ENCODE measurements around the gene EFNA1.

Gene EFNA1

DNA sequence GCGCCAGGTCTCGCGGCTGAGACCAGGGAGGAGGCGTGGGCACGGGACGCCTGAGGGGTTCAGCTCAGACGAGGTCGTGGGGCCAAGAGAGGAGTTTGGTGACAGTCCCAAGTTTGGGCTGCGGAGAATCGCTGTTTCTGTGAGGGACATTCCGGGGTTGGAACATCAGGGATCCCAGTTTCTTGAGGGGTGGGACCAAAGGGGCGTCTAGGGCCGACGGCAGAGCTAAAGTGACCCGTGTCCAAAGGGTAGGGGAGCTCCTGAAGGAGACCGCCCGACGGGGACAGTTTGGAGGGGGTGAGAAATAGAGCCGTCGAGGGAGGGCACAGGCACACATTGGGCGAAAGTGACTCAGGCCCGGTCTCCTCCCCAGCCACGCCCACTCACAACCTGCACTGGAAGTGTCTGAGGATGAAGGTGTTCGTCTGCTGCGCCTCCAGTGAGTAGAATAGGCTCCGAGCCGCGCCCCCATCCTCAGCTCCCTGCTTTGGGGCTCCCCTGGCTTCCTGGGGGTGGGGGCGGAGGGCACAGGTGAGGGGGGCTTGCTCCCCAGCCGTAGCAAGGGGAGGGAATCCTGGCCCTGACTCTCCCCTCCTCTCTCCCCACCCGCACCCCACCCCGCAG, 42.1 kb upstream of the EFNA1 start:
- no peak for TF ChIP-seq CTCF (IDR thresholded peaks at IDR 0.05; ENCODE audit: control insufficient read depth, insufficient read depth, low read depth, low read length, missing control alignments)
- no peak for DNase-seq (ENCODE audit: low read depth)
- H3K4me3 ChIP-seq (ENCODE audit: control insufficient read depth, low read depth, low read length): peak overlapping the region; percentile 90

DNA sequence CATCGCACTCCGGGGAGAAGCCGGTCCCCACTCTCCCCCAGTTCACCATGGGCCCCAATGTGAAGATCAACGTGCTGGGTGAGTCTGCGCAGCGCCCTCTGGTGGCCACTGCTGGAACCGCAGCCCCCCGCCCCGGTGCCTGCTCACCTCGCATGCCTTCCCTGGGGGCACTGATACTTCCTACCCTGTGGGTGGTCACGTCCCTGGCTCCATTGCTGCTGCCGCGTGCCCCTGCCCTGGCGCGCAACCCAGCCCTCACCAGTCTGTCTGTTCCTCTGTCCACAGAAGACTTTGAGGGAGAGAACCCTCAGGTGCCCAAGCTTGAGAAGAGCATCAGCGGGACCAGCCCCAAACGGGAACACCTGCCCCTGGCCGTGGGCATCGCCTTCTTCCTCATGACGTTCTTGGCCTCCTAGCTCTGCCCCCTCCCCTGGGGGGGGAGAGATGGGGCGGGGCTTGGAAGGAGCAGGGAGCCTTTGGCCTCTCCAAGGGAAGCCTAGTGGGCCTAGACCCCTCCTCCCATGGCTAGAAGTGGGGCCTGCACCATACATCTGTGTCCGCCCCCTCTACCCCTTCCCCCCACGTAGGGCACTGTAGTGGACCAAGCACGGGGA, 41.4 kb upstream of the EFNA1 start:
- H3K4me3 ChIP-seq (ENCODE audit: control insufficient read depth, low read depth, low read length): no peak overlapping the region
- TF ChIP-seq CTCF (IDR thresholded peaks at IDR 0.05; ENCODE audit: control insufficient read depth, insufficient read depth, low read depth, low read length, missing control alignments): peak; percentile 92
- no peak for DNase-seq (ENCODE audit: low read depth)

GRCh38 chr1:155086856-155087535, 40.7 kb upstream of the EFNA1 start:
- no peak overlapping the region for H3K4me3 ChIP-seq (ENCODE audit: control insufficient read depth, low read depth, low read length)
- peak; percentile 23 for TF ChIP-seq CTCF (IDR thresholded peaks at IDR 0.05; ENCODE audit: control insufficient read depth, insufficient read depth, low read depth, low read length, missing control alignments)
- no peak for DNase-seq (ENCODE audit: low read depth)

GRCh38 chr1:155091071-155092051, 36.3 kb upstream of the EFNA1 start:
- no peak overlapping the region for H3K4me3 ChIP-seq (ENCODE audit: control insufficient read depth, low read depth, low read length)
- TF ChIP-seq CTCF (IDR thresholded peaks at IDR 0.05; ENCODE audit: control insufficient read depth, insufficient read depth, low read depth, low read length, missing control alignments): peak; percentile 96
- DNase-seq (ENCODE audit: low read depth): no peak

DNA sequence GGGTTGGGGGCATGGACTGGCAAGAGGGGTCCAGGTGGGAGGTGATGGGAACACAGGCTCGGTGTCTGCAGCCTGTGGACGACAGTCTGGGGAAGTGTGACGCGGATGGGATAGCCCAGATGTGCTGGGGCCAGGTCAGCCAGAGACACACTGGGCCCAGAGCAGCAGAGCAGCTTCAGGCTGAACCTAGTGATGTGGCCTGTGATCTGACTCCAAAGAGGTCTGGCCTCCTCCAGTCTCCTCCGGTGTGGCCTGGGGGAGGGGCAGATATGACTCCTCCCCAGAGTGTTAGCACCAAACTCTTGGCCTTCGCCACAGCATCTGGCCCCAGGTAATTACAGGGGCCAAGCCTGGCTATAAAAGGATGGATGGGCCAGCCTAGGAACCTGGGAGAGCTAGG, 35.5 kb upstream of the EFNA1 start:
- no peak for TF ChIP-seq CTCF (IDR thresholded peaks at IDR 0.05; ENCODE audit: control insufficient read depth, insufficient read depth, low read depth, low read length, missing control alignments)
- H3K4me3 ChIP-seq (ENCODE audit: control insufficient read depth, low read depth, low read length): no peak overlapping the region
- no peak for DNase-seq (ENCODE audit: low read depth)

GRCh38 chr1:155092641-155093040, 35.0 kb upstream of the EFNA1 start:
- H3K4me3 ChIP-seq (ENCODE audit: control insufficient read depth, low read depth, low read length): no peak overlapping the region
- TF ChIP-seq CTCF (IDR thresholded peaks at IDR 0.05; ENCODE audit: control insufficient read depth, insufficient read depth, low read depth, low read length, missing control alignments): no peak
- DNase-seq (ENCODE audit: low read depth): no peak

Data from AG09309 (cell line).